Skin of body (tissue), 2 donors: ENCODE measurements around the gene ENKD1. TPM values are rescaled to one million over a fixed set of nuclear protein-coding genes. Genes with fewer than 3 reads are reported as not detected.
A peak's percentile ranks its signal among the peaks of the same experiment; 100 is the strongest.

Experiments used
- DNase-seq: peaks from one replicate; lab custom pipeline; 2025; lab: John Stamatoyannopoulos, UW
- total RNA-seq: library from RNA; depleted of rRNA; stranded (reverse); fragments of >200 nt; gene quantifications from one replicate; pipeline ENCODE4 v1.2.3, GENCODE V29; 2014

Gene ENKD1
- total RNA-seq, 1 donor from 2014 or later, result 9.1 TPM

GRCh38 chr16:67663877-67664222 lies 2.7 kb downstream of the ENKD1 start:
- DNase-seq, result no peak

GRCh38 chr16:67663151-67663876 lies 3.2 kb downstream of the ENKD1 start:
- DNase-seq, result no peak

DNA sequence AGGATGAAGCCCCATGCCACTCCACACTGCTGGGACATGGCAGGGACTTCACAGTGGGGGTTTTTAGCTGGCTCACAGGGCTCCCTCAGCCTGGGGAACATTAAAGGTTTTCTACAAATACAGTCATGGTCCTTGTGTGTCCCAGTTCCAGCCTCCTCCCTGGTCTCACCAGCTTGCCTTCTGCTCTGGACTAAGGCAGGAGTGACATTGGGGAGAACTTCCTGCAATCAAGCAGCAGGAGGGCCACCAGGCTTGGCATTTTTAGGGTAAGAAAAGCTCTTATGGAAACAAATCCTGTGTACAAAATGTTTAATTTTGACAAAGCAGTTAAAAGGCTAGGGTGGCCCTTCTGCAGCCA lies 3.9 kb downstream of the ENKD1 start:
- no peak for DNase-seq

- DNase-seq, result no peak
These were observed 4.5 kb downstream of the ENKD1 start for GRCh38 chr16:67661886-67662652.

GRCh38 chr16:67661101-67661761 lies 5.3 kb downstream of the ENKD1 start:
- DNase-seq, result no peak

DNA sequence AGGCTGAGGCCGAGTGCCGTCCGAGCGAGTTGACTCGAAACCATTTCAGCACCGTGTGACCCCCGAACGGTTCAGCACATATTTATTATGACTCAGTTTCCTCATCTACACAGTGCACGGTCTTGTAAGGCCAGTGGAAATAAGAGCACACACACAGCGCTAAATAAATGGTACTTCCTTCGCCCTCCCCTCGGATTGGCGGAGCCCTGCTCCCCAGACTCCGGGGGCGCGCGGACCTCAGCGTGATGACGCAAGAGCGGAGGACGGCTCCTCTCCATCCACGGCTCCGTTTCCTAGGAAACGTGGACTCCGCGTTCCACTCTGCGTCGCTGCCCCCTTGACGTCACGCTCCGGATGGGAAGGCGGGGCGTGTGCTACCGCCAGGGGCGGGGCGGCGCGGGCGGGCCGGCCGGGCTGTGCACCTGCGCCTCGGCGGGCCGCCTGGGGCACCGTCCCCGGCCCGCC lies 6.0 kb downstream of the ENKD1 start, which contains the start of gene PARD6A:
TSS of gene PARD6A (plus strand) at position 397 of the 465 bp plus-strand sequence. CDS start 79 bp downstream, outside the sequence.
- DNase-seq, result peak; percentile 96

GRCh38 chr16:67659675-67660563 lies 6.6 kb downstream of the ENKD1 start, which contains the start of gene ACD:
Gene ACD, minus strand, starts transcription at chr16:67660260. Its CDS starts 40 bp downstream, at chr16:67660220.
- DNase-seq, result peak; percentile 85

GRCh38 chr16:67658849-67659674 lies 7.5 kb downstream of the ENKD1 start:
- no peak for DNase-seq

DNA sequence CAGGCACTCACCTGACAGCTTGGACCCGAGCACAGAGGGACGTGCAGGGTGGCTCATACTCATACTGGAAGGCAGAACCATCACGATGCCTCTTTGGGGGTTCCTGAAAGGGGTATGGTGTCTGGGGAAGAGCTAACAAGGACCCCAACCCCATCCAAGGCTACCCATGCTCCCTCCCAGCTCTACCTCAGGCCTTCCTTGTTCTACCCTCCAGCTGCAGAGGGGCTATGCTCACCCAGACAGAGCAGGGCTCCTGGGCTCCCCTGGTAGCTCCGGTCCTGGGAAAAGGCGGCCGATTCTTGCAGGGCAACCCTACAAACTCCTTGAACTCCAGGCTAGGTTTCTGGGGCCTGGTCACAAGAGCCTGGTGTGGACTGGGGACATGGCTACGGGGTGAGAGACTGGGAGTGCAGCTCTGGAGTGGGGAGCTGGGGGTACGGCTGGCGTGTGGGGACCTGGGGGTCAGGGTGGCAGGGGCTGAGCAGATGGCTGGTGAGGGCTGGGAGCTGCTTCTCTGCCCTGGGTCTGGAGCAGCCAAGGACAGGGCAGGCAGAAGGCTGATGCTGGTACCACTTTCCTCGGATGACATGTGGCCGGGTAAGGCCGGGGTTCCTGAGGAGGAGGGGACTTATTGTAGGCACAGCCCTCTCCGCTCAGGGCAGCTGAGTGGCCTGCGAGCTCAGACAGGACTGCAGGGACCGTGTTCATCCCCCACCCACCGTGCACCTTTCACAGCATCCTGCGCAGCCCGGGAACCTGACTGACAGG lies 8.6 kb downstream of the ENKD1 start:
- DNase-seq, result no peak

DNA sequence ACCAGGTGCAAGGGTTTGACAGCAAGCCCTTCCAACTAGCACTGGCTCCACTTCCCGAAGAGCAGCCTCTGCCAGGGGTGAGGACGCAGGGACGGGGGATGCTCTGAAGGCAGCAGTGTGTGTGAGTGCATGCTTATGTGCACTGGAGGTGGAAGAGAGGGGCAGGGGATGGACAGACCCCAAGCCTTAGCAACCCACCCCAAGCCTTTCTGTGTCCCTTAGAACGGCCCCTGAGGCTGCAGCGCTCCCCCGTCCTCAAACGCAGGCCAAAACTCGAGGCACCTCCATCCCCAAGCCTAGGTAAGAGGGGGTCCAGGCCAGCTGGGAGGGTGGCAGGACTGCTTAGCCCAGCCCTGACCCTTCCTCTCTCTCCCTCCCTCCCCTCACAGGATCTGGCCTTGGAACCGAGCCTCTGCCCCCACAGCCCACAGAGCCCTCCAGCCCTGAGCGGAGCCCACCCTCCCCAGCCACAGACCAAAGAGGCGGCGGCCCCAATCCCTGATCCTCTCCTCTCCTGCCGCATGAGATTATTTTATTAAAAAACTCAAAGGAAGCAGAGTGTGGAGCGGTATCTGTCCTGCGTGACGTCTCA lies 9.4 kb downstream of the ENKD1 start:
- DNase-seq, result no peak

DNA sequence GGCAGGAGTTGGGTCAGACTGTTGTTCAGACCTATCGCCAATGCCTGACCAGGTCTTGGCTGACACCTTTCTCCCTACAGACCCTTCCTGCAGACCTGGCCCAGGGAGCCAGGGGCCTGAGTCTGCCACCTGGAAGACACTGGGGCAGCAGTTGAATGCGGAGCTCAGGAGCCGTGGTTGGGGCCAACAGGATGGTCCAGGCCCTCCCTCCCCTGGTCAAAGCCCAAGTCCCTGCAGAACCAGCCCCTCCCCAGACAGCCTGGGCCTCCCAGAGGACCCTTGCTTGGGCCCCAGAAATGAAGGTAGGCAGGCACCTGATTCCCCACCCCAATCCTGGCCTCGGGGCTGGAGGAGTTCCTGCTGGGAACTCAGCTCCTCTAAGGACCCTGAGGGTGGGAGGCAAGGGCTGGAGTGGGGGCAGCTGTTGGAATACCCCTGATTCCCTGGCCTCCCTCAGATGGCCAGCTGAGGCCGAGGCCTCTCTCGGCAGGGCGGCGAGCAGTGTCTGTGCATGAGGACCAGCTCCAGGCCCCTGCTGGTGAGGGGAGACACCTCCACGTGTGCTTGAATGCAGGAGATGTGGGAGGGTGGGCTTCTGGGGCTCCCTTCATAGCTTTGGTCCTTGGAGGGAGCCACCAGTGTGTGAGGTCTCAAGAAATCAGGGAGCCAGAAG lies 10.1 kb downstream of the ENKD1 start:
- no peak for DNase-seq

GRCh38 chr16:67655363-67655762 lies 11.2 kb downstream of the ENKD1 start:
- no peak for DNase-seq

GRCh38 chr16:67654403-67654911 lies 12.1 kb downstream of the ENKD1 start:
- DNase-seq, result no peak

DNA sequence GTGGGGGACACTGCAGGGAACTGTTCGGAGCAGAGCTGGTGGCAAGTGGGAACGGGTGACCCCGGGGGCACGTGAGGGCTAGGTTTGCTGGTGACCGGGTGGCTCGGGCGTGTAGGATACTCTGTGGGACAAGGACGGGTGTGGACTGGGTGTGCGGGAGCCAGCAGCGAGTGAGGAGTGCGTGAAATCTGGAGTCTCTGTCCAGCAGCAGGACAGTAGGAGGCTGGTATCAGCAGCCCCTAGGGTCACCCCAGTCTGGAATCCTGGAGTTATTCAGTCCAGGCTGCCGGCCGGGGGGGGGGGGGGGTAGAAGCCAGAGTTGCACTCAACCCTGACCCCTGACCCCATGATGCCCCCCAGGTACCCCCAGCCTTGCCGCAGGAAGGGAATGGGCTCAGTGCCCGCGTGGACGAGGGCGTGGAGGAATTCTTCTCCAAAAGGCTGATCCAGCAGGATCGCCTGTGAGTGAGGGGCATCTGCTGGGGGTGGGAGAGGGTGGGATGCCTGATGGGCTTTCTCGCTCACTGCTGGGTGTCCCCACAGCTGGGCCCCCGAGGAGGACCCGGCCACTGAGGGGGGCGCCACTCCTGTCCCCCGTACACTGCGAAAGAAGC lies 12.7 kb downstream of the ENKD1 start:
- no peak for DNase-seq

- DNase-seq, result no peak
These were observed 13.3 kb downstream of the ENKD1 start for GRCh38 chr16:67653128-67653788.

DNA sequence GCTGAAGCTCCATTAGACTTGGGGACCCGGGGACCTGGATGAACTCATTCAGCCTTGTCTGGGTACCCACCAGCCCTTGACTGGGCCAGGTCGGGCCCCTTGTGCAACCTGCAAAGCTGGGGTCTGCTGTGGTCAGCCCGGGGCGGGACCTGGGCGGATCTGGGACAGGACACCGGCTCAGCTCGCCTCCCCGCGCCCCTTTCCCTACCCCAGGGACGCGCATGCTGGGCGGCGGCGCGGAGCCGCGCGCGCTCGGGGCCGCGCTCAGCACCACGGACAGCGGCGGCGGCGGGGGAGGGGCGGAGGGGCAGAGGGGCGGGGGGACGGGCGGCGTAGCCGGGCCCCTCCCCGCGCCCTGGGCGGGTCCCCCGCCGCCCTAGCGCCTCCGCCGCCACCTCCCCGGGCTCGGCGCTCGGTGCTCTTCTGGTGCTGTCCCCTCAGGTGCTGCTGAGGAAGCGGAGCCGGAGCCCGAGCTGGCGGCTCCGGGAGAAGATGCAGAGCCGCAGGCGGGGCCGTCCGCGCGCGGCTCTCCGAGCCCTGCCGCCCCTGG lies 13.9 kb downstream of the ENKD1 start:
- no peak for DNase-seq

DNA sequence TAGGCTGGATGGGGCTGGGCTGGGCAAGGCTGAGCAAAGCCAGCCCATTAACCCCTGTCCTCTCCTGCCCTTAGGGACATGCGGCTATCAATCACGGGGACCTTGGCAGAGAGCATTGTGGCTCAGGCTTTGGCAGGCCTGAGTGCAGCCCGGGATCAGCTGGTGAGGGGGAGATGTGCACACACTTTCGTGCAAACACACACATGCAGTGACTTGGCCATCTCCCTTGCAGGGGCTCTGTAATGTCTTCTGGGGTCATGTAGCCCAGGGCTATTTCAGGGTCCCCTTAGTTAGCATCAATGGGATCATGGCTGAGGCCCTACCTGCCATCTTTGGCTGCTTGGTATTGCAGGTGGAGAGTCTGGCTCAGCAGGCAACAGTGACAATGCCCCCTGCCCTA lies 14.7 kb downstream of the ENKD1 start:
- no peak for DNase-seq
